Stimulated activated memory B cell treated with anti-CD40 and anti-IgM and Interleukin-4, amounts not matched to agents 10 μg/mL and 1 μg/mL and 100 μg/mL, for 72 hours (primary cell): ENCODE data around the gene IGSF10.

Experiments
- ATAC-seq: fragments of 150-1000 bp; cut with Tn5 transposase; 2 replicates; pipeline ENCODE4 v1.10.0; 2021
- H3K27ac Mint-ChIP-seq: one replicate; pipeline ENCODE4 v1.8.0; 2022; ENCODE audit warnings: mild to moderate bottlenecking, mixed read lengths
- H3K27me3 Mint-ChIP-seq: one replicate; pipeline ENCODE4 v1.8.0; 2022; ENCODE audit warnings: mixed read lengths
- H3K36me3 Mint-ChIP-seq: one replicate; pipeline ENCODE4 v1.8.0; 2022; ENCODE audit warnings: mixed read lengths
- H3K4me1 Mint-ChIP-seq: one replicate; pipeline ENCODE4 v1.8.0; 2022; ENCODE audit warnings: mixed read lengths
- H3K4me3 Mint-ChIP-seq: one replicate; pipeline ENCODE4 v1.8.0; 2022; ENCODE audit warnings: mild to moderate bottlenecking, moderate library complexity, mixed read lengths
- H3K9me3 Mint-ChIP-seq: one replicate; pipeline ENCODE4 v1.8.0; 2022; ENCODE audit warnings: mixed read lengths

The IGSF10 gene

DNA sequence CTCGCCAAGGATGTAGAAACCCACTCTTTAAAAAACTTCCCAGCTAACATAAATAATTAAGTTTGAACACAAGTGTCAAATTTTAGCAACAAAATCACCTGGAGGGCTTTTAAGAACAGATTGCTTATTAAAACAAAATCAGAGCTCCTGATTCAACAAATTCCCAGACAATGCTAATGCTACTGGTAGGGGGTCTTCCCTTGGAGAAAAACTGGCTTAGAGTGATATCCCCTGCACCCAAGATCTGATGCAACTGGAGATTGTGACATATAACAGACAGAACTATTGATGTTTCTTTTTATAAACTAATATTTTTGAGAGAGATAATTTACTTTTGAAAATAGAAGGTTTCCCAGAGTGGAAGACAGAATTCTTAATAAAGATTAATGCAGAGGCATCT, 19.9 kb downstream of the IGSF10 start:
- Mint-ChIP-seq H3K9me3 (no peaks in the 10 kb centered on the region), H3K27me3 (no peaks in the 10 kb centered on the region), H3K4me3 (no peak overlapping the region), H3K27ac (no peak overlapping the region), H3K4me1 (no peaks in the 10 kb centered on the region), H3K36me3 (no peaks in the 10 kb centered on the region)
- ATAC-seq: no peak

DNA sequence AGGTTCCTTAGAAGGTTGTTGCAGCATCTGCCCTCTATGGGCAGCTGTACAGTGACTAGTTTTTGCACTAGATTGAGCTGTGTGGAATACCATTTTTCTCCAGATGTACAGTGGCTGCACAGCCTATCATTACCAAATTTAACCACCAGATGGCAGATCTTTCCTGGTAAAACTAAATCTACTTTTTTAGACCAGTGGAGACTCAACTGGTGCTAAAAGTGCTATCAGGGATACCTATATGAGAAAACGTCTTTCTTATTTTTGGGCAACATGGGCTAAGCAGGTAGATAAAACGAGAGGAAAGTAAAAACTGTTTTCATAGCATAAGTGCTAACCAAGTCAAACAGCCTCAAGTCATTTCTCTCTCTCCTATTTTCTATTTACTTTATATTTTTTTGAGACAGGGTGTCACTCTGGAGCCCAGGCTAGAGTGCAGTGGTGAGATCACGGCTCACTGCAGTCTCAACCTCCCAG, 21.2 kb downstream of the IGSF10 start:
- Mint-ChIP-seq H3K9me3 (no peaks in the 10 kb centered on the region), H3K27ac (no peak overlapping the region), H3K4me3 (no peak overlapping the region), H3K36me3 (no peaks in the 10 kb centered on the region), H3K27me3 (no peaks in the 10 kb centered on the region), H3K4me1 (no peaks in the 10 kb centered on the region)
- ATAC-seq: peak; percentile 71

DNA sequence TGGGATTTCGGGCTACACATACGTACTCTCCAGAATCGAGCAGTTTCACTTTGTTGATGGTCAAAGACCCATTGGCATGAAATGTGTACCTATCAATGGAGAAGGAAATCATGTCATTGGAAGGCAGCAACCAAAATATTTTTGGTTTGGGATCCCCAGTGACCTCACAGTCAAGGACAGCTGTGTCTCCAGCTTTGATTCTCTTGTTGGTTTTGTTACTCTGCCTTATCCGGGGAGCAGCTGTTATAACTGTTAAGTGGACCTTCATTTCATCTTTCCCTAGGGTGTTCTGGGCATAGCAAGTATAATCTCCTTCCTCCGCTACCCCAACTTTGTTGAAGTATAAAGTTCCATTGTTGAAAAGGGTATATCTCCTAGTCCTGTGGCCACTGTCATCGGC, 23.0 kb downstream of the IGSF10 start:
- Mint-ChIP-seq H3K27me3 (no peaks in the 10 kb centered on the region), H3K27ac (no peak overlapping the region), H3K9me3 (no peaks in the 10 kb centered on the region), H3K4me1 (no peaks in the 10 kb centered on the region), H3K36me3 (no peaks in the 10 kb centered on the region), H3K4me3 (no peak overlapping the region)
- ATAC-seq: no peak

DNA sequence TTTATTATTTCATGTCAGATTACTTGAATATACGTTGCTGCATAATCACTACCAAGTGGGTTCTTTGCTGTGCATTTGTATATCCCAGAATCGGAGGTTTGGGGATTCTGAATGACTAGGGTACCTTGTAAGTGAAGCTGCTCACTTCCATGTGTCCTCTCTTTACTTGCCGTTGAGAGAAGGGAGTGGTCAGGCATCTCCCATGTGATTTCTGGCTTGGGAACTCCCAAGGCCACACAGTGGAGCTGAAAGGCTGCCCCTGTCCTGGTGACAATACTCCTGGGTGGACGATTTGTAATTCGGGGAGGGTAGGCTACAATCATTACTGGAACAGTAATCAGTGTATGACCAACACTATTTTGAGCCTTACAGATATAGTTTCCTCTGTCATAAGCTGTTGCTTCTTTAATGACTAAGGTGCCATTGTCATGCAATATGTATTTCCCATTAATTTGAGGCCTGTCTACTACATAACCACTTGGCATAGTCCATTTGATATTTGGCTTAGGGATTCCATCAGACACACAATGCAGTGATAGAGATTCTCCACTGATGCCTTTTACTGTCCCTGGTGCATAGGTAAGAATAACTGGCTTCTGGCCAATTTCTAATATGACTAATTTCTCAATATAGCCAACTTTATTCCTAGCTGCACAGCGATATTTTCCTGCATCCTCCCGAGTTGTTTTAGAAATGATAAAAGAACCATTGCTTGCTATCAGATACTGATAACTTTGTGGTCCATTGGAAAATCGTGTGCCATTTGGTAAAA, 24.0 kb downstream of the IGSF10 start:
- Mint-ChIP-seq H3K9me3 (no peaks in the 10 kb centered on the region), H3K36me3 (no peaks in the 10 kb centered on the region), H3K4me1 (no peaks in the 10 kb centered on the region), H3K27ac (no peak overlapping the region), H3K4me3 (no peak overlapping the region), H3K27me3 (no peaks in the 10 kb centered on the region)
- ATAC-seq: no peak

DNA sequence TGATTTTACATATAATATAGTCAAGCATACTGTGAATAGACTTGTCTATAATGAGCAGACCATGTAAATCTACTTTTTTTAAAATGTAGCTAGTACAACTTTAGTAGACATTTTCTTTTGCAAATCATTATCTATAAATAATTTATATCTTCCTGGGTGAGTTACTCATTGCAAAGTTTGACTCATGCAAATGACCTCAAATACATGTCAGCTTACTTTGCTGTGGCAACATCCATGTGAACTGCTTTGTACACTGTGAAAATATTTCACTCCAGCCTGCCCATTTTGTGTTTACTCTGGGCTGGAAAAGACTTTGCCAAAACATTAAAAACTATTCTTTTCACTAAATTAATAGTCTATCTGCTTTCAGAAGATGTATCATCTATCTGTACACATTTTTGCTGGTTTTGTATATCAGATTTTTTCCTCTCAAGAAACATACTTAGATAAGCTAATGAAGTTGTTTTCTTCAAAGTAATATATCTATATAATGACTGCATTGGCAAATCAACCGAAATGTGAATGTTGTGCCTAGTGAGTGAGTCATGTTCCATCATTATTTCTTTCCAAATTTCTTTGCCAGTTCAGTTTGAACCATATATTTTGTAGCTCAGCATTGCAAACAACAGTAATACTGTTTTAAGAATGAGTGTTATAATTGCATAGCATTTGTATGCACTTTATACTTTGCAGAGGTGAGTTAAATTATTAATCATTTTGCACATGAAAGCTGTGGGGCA, 26.5 kb downstream of the IGSF10 start:
- Mint-ChIP-seq H3K36me3 (no peaks in the 10 kb centered on the region), H3K27ac (no peak overlapping the region), H3K9me3 (no peaks in the 10 kb centered on the region), H3K4me3 (no peak overlapping the region), H3K4me1 (peaks cover 7% of the 10 kb centered on the region), H3K27me3 (no peaks in the 10 kb centered on the region)
- no peak for ATAC-seq

DNA sequence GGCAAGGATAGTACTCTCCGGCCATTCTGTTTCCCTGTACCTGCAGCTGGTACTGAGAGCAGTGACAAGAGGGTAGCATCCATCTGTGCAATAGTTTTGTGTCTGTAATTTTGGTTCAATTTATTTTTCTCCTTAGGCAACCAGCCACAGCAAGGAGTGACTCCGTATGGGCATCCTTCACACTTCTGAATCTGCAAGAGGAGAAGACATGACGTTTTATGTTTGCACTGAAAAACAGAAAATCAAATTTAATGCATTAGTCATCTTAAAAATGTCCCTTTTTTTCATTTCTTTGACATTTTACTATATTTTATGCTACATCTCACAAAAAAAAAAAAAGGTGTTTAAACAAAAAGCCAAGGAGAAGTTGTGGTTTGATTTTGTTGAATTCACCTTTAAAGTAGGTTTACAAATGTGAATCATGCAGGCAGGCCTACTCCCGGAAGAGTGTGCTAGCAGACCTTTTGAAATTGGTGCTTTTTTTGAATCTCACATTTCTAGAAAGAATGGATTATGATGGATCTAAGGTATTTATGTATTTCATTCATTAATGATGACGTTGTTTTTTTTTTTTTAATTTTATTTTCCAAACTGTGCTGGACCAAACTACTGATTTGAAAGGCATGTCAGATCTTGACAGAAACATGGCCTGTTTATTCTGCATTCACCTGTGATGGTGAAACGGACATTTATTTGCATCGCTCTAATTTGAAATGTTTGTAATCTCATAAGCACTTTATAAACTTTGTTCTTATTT, 28.1 kb downstream of the IGSF10 start:
- H3K36me3 Mint-ChIP-seq: no peaks in the 10 kb centered on the region
- no peaks in the 10 kb centered on the region for H3K9me3 Mint-ChIP-seq

DNA sequence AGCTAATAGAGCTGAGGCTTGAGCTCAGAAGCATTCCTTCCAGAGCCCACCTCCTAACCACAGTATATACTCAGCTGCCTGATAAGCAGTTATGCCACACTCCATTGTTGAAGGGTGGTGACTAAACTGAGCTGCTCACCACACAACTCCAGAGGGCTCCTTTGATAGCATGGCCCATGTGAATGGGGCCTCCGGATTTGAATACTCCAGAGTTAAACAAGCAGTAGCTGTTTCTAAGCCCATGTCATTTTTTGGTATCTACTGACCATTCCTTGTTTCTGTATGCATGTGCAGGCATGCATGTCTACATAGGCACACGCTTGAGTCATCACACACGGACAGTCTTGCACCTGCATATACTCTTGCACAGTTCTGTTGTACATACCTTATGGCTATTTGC, 28.9 kb downstream of the IGSF10 start:
- no peak overlapping the region for H3K4me3 Mint-ChIP-seq
- H3K27me3 Mint-ChIP-seq: no peaks in the 10 kb centered on the region
- H3K9me3 Mint-ChIP-seq: no peaks in the 10 kb centered on the region
- no peak for ATAC-seq
- H3K36me3 Mint-ChIP-seq: no peaks in the 10 kb centered on the region
- no peak overlapping the region for H3K27ac Mint-ChIP-seq
- peaks cover 7% of the 10 kb centered on the region for H3K4me1 Mint-ChIP-seq

More for the DNA sequence above, 28.1 kb downstream of the IGSF10 start:
- Mint-ChIP-seq H3K27me3 (no peaks in the 10 kb centered on the region), H3K4me1 (peaks cover 7% of the 10 kb centered on the region), H3K4me3 (no peak overlapping the region), H3K27ac (no peak overlapping the region)
- ATAC-seq: no peak

DNA sequence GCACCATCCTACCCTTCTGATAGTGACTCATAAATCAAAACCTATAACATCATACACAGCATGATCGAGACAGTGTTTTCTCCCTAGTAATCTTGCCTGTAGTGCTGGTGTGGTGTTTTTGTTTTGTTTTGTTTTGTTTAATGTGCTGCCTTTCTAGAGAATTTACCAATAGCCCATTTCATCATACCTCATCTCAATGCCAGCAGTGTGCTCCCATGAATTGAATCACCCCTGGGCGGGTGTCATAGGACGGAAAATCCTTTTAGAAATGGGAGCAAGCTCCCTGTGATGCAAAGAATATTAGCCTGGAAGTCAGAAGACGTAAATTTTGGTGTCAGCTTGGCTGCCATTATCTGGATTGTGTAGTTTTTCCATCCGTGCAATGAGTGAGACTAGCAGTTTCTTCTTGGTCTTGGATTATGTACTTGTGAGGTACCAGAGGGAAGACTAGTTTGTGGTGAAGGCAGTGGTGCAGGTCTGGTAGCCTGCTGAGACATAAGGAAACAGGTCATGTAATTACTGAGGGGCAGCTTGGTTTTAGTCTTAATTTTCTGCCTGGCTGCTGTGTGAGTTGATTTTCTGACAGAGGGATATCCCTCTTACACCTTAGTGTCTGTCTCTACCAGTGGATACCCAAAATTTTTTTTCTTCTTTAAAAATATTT, 29.9 kb downstream of the IGSF10 start:
- Mint-ChIP-seq H3K4me1 (peaks cover 13% of the 10 kb centered on the region), H3K27me3 (no peaks in the 10 kb centered on the region), H3K27ac (no peak overlapping the region), H3K36me3 (no peaks in the 10 kb centered on the region), H3K4me3 (no peak overlapping the region), H3K9me3 (no peaks in the 10 kb centered on the region)
- ATAC-seq: peak; percentile 29

DNA sequence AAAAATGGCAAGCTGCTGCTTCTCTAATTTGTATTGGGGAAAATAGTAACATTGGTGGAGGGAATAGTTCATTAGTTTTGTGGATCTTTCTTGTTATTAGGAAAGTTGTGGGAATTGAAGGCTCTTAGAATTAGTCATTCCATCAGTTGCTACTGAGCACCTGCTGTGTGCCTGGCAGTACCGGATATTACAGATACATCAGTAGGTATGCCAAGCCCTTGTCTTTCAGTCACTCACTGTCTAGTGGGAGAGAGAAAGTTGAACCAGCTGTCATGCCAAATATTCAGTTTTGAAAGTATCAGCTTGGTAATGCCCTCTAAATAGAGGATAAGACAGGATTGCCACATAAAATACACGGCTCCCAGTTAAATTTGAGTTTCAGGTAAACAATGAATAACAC, 32.5 kb downstream of the IGSF10 start:
- H3K27ac Mint-ChIP-seq: no peak overlapping the region
- no peaks in the 10 kb centered on the region for H3K27me3 Mint-ChIP-seq
- H3K9me3 Mint-ChIP-seq: no peaks in the 10 kb centered on the region
- H3K36me3 Mint-ChIP-seq: no peaks in the 10 kb centered on the region
- H3K4me1 Mint-ChIP-seq: peaks cover 18% of the 10 kb centered on the region
- no peak overlapping the region for H3K4me3 Mint-ChIP-seq
- ATAC-seq: no peak

DNA sequence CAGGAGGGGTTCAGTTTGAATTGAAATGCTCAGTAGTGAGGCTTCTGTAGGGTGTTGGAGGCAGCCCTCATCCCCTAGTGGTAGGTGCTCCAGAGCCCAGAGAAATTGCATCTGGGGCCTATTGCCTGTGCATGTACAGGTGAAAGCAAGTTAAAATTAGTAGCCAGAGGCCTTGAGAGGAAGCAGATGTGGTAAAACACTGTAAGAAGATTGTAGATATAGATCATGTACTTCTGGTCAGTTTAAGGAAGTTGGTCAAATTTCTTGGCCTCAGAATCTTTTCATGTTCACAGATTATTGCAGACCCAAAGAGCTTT, 34.6 kb downstream of the IGSF10 start:
- H3K9me3 Mint-ChIP-seq: no peaks in the 10 kb centered on the region
- no peak overlapping the region for H3K4me3 Mint-ChIP-seq
- H3K36me3 Mint-ChIP-seq: no peaks in the 10 kb centered on the region
- H3K4me1 Mint-ChIP-seq: peaks cover 25% of the 10 kb centered on the region
- peak overlapping the region; percentile 7 for H3K27ac Mint-ChIP-seq
- peak; percentile 70 for ATAC-seq
- H3K27me3 Mint-ChIP-seq: no peaks in the 10 kb centered on the region

DNA sequence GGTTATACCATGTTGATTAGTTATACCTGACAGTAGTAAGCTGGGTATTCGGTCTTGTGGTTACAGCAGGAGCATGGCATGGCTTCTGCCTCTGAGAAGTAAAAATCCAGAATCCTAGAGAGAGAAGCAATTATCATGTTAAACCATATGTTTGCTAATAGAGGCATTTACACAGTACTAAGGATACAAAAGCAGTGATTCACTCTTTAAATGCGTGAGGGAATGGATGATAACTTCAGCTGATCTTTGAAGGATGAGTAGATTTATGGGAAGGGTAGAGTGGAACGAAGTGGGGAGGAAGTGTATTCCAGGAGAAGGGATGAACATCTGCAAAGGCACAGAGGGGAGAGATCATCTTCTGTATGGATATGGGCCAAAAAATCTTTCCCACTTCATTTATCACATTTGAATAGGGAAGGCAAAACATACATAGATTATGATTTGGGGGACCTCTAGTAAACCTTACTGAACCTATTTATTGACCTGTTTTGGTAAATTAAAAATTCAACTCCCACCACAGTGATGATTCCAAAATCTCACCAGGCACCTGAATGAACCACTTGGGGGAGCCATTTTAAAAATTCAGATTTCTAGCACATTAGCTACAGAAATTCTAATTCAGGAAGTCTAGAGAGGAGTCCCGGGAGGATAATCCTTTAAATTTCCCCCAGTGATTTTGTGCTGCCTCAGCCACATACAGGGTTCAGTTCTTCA, 35.1 kb downstream of the IGSF10 start:
- Mint-ChIP-seq H3K4me1 (peaks cover 22% of the 10 kb centered on the region), H3K36me3 (no peaks in the 10 kb centered on the region), H3K27me3 (no peaks in the 10 kb centered on the region), H3K27ac (peak overlapping the region; percentile 7), H3K4me3 (no peak overlapping the region), H3K9me3 (no peaks in the 10 kb centered on the region)
- ATAC-seq: no peak

DNA sequence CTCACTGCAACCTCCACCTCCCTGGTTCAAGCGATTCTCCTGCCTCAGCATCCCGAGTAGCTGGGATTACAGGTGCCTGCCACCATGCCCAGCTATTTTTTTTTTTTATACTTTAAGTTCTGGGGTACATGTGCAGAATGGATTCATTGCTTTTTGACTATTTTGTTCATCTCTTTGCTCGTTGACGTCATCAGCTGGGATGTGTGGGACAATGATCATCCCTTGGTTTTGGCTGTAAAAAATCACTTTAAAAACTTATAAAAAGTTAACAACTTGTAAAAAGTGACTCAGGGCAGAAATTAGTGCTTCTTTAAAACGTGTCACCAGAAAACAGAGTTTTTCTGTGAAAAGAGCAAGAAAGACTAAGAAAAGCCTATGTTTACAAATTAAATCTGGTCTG, 37.8 kb downstream of the IGSF10 start:
- peaks cover 18% of the 10 kb centered on the region for H3K4me1 Mint-ChIP-seq

DNA sequence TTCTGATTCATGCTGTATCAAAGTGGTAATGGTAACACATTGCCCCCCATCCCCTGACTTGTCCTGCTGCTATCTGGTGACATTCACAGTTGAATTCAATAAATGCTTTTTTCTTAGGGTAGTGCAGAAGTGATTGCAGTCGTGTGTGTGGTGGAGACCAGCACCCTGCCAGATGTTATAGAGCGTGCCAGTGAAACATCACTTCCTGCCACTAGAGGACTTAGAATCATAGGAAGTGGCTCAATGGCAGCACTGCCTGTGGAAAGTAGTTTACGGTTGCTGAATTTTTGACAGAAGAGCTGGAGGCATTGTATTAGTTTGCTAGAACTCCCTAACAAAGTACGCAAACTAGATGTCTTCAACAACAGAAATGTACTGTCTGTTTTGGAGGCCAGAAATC, 38.9 kb downstream of the IGSF10 start:
- no peaks in the 10 kb centered on the region for H3K9me3 Mint-ChIP-seq
- no peak overlapping the region for H3K4me3 Mint-ChIP-seq
- peaks cover 18% of the 10 kb centered on the region for H3K4me1 Mint-ChIP-seq
- no peaks in the 10 kb centered on the region for H3K27me3 Mint-ChIP-seq
- H3K27ac Mint-ChIP-seq: no peak overlapping the region
- no peaks in the 10 kb centered on the region for H3K36me3 Mint-ChIP-seq
- ATAC-seq: peak; percentile 66

More for the DNA sequence above, 37.8 kb downstream of the IGSF10 start:
- H3K27me3 Mint-ChIP-seq: no peaks in the 10 kb centered on the region
- no peak for ATAC-seq
- no peaks in the 10 kb centered on the region for H3K9me3 Mint-ChIP-seq
- H3K36me3 Mint-ChIP-seq: no peaks in the 10 kb centered on the region
- no peak overlapping the region for H3K27ac Mint-ChIP-seq
- no peak overlapping the region for H3K4me3 Mint-ChIP-seq

DNA sequence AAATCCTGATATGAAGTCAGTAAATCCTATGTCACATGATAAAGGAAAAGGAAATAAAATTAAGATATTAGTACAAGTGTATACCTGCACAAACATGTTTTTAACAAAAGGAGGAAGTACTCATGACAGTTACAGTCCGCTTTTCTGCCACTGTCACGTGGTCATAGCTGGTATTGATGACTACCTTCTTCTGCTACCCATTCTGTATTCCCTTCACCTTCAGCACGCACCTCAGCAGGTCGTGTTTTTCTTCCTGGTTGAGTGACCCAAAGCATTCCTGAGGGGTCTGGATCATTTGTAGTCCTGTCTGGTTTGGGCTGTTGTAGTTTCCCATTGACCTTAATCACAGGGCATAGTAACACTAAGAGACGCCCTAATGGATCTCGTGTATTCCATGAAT, 41.1 kb downstream of the IGSF10 start:
- no peak overlapping the region for H3K27ac Mint-ChIP-seq
- H3K4me1 Mint-ChIP-seq: peaks cover 6% of the 10 kb centered on the region
- ATAC-seq: no peak
- H3K4me3 Mint-ChIP-seq: no peak overlapping the region
- H3K36me3 Mint-ChIP-seq: no peaks in the 10 kb centered on the region
- H3K27me3 Mint-ChIP-seq: no peaks in the 10 kb centered on the region
- H3K9me3 Mint-ChIP-seq: no peaks in the 10 kb centered on the region

DNA sequence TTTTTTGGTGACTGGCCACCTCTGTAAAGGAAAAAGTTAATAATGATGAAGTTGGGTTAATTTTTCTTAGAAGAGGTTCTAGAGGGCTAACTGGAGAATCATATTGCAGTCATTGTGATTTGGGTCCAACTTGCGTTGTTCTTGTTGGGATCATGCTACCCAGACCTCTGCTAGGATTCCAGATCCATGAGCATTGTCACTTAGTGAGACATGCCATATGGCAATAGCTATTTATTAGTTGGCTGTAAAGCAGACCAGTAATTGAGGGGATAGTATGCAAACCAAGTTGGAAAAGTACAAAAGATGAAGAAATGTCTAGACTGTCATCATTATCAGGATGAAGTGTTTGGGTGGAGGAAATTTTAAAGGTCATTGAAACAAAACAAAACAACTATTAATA, 45.6 kb downstream of the IGSF10 start:
- no peak overlapping the region for H3K27ac Mint-ChIP-seq
- no peak overlapping the region for H3K4me3 Mint-ChIP-seq
- H3K27me3 Mint-ChIP-seq: no peaks in the 10 kb centered on the region
- no peaks in the 10 kb centered on the region for H3K9me3 Mint-ChIP-seq
- H3K4me1 Mint-ChIP-seq: no peaks in the 10 kb centered on the region
- ATAC-seq: no peak
- H3K36me3 Mint-ChIP-seq: no peaks in the 10 kb centered on the region
